ENCODE data around the gene PCBP3. TPM values are rescaled to one million over a fixed set of nuclear protein-coding genes. Genes with fewer than 3 reads are reported as not detected.
A peak's percentile ranks its signal among the peaks of the same experiment; 100 is the strongest.

The PCBP3 gene
- total and polyA plus RNA-seq, 2 of the 8 experiments (the other 6 are each of a cell fraction or from before 2014, with no cell fraction given) = 3.5 to 6.3 TPM

GRCh38 chr21:45973475-45974072 is 330.0 kb downstream of the PCBP3 start:
- WGBS, 2 experiments (ENCODE audit: extremely low coverage in 1 of 2, insufficient coverage in 1 of 2, insufficient read length in 1 of 2, insufficient replicate concordance in 2 of 2, low coverage in 1 of 2, low lambda C conversion rate in 2 of 2, missing lambda C conversion rate in 1 of 2) = 2% methylated on average over 34 of the region's 38 CpGs; no CpG with 5 or more reads in 1 of the 2 experiments
- Histone ChIP-seq H3K23me2 (ENCODE audit: low read depth, low read length) (peaks cover 26% of the 10 kb centered on the region; the same call in 1 of the 2 replicates), H4K8ac (ENCODE audit: extremely low read depth, insufficient read depth, low read length) (peak overlapping the region; percentile 81), H3K14ac (ENCODE audit: insufficient read length) (no peak overlapping the region), H3K79me1 (ENCODE audit: low read depth, low read length) (no peaks in the 10 kb centered on the region), H2AK5ac (ENCODE audit: low read depth, low read length) (no peak overlapping the region), H2BK12ac (ENCODE audit: low read depth, low read length) (0 out of 2 replicates have a peak overlapping the region, but pooled peaks have one; percentile 92), H4K91ac (replicated peaks; ENCODE audit: insufficient read length, low read length) (peak overlapping the region; percentile 99), H2BK5ac (ENCODE audit: low read depth, low read length) (peak overlapping the region; percentile 78; the same call in 1 of the 2 replicates), H3K27ac (ENCODE audit: low read depth, low read length) (no peak overlapping the region), H3K4me2 (ENCODE audit: insufficient read depth in 1 of 2, low read depth in 2 of 2, low read length in 2 of 2) (peak overlapping the region; percentile 97), H3K27me3 (replicated peaks in 1 of 4; ENCODE audit: control insufficient read depth in 3 of 4, extremely low read depth in 1 of 4, insufficient read depth in 3 of 4, low read length in 3 of 4) (peaks cover 0 to 23% (median 11%) of the 10 kb centered on the region in 4 experiments; a peak in 4 of 7 replicates), H3K18ac (ENCODE audit: extremely low read depth, low read length) (peak overlapping the region; percentile 99), H4K5ac (ENCODE audit: insufficient read length, low read depth, low read length) (peak overlapping the region; percentile 19), H2AFZ (ENCODE audit: low read length) (no peak overlapping the region; the same call in 1 of the 2 replicates), H3K4me1 (replicated peaks in 1 of 4; ENCODE audit: control insufficient read depth in 3 of 4, insufficient read depth in 4 of 4, low read length in 3 of 4) (peaks cover 0 to 29% (median 17%) of the 10 kb centered on the region in 4 experiments; a peak in 6 of 7 replicates), H3K79me2 (ENCODE audit: control insufficient read depth in 1 of 2, insufficient read depth in 2 of 2, low read length in 2 of 2) (no peaks in the 10 kb centered on the region), H3K23ac (ENCODE audit: insufficient read length) (no peak overlapping the region), H3K4ac (replicated peaks; ENCODE audit: insufficient read length, low read depth, low read length) (no peak overlapping the region), H3K9ac (replicated peaks in 1 of 4; ENCODE audit: extremely low read depth in 1 of 4, low read depth in 3 of 4, low read length in 3 of 4) (peak overlapping the region in 2 of 4 experiments; percentile 20 to 34; a peak in 2 of 7 replicates), H2BK120ac (replicated peaks; ENCODE audit: low read depth, low read length) (peak overlapping the region; percentile 83), H4K20me1 (replicated peaks in 1 of 2; ENCODE audit: control insufficient read depth in 1 of 2, insufficient read depth in 2 of 2, low read length in 2 of 2) (no peaks in the 10 kb centered on the region), H3K9me3 (ENCODE audit: insufficient read depth in 2 of 2, low read depth in 1 of 2, low read length in 1 of 2) (no peaks in the 10 kb centered on the region), H3K56ac (replicated peaks; ENCODE audit: insufficient read length, low read depth, low read length) (peak overlapping the region; percentile 42), H3K36me3 (ENCODE audit: control insufficient read depth in 2 of 4, insufficient read depth in 4 of 4, low read length in 3 of 4) (no peaks in the 10 kb centered on the region), H2BK20ac (ENCODE audit: low read length) (no peak overlapping the region), H2BK15ac (ENCODE audit: low read length) (no peak overlapping the region), H3K4me3 (ENCODE audit: extremely low read depth in 1 of 4, insufficient read depth in 2 of 4, low read depth in 3 of 4, low read length in 4 of 4) (peak overlapping the region; percentile 42 to 71 (median 60))
- ChIA-PET POLR2A (ENCODE audit: partially characterized antibody) (interaction anchor here (0.6 to 1.0 kb wide), 3 partner anchors 22 to 126 kb away, joined by 3 to 4 read pairs (median 3); no protein-coding TSS in a partner anchor), CTCF (ENCODE audit: partially characterized antibody) (interaction anchor here (0.5 to 5.2 kb wide), 14 partner anchors 9 to 620 kb away, joined by 3 to 47 read pairs (median 4); partner anchors contain the start of gene COL6A1)
- FAIRE-seq (no peak), DNase-seq (ENCODE audit: low read depth in 1 of 2, low spot score in 2 of 2) (peak in 1 of 2 experiments; percentile 72)
- TF ChIP-seq CTCF (IDR thresholded peaks at IDR 0.05; ENCODE audit: control extremely low read depth in 1 of 3, insufficient read depth in 1 of 3, low read depth in 1 of 3, low read length in 3 of 3) (peak in 2 of 3 experiments; percentile 20 to 45; a peak in 2 of 4 replicates), JUND (IDR thresholded peaks at IDR 0.05; ENCODE audit: low read length) (0 out of 2 replicates have a peak, but pooled peaks have one; percentile 6), PHF8 (conservative IDR thresholded peaks at IDR 0.05; ENCODE audit: low read depth, low read length) (no peak), NANOG (IDR thresholded peaks at IDR 0.05; ENCODE audit: insufficient read depth, low read depth, low read length, poor library complexity, severe bottlenecking) (no peak), RAD21 (IDR thresholded peaks at IDR 0.05 in 1 of 2, conservative IDR thresholded peaks at IDR 0.05 in 1 of 2; ENCODE audit: low read depth in 2 of 2, low read length in 2 of 2) (peak; percentile 21 to 37; a peak in 3 of 4 replicates), SAP30 (IDR thresholded peaks at IDR 0.05; ENCODE audit: insufficient read depth, insufficient replicate concordance, low read length) (peak; percentile 59), E2F6 (IDR thresholded peaks at IDR 0.05) (peak; percentile 75)
